Measurements from ENCODE around the gene TNFRSF1A.

Gene TNFRSF1A

GRCh38 chr12:6341417-6342139, at the start of gene TNFRSF1A:
TNFRSF1A (minus strand) TSS chr12:6342076; CDS start chr12:6341814, 262 bp downstream.
- Histone ChIP-seq H3K9me2 (replicated peaks; ENCODE audit: control insufficient read depth, low read length) (no peaks in the 10 kb centered on the region), H3K36me3 (ENCODE audit: control insufficient read depth, low read length) (peaks cover 35% of the 10 kb centered on the region), H3F3A (ENCODE audit: control insufficient read depth, insufficient read depth) (peaks cover 22% of the 10 kb centered on the region), H3K27me3 (ENCODE audit: control insufficient read depth, low read length) (peaks cover 2% of the 10 kb centered on the region; the same call in 1 of the 2 replicates), H3K27ac (ENCODE audit: low read depth, low read length) (peak within 1 kb of the TSS; percentile 93), H3K4me2 (ENCODE audit: low read length) (peak within 1 kb of the TSS; percentile 92), H3K9me3 (ENCODE audit: control insufficient read depth, insufficient read depth, low read length) (no peaks in the 10 kb centered on the region), H3K4me1 (ENCODE audit: control insufficient read depth, low read length) (peaks cover 71% of the 10 kb centered on the region), H3K4me3 (ENCODE audit: low read length) (peak within 1 kb of the TSS; percentile 100), H3K79me2 (ENCODE audit: control insufficient read depth, low read length) (peaks cover 56% of the 10 kb centered on the region), H4K20me1 (ENCODE audit: control insufficient read depth, insufficient read depth, low read depth, low read length) (no peaks in the 10 kb centered on the region)
- TF ChIP-seq, protein P1, sequence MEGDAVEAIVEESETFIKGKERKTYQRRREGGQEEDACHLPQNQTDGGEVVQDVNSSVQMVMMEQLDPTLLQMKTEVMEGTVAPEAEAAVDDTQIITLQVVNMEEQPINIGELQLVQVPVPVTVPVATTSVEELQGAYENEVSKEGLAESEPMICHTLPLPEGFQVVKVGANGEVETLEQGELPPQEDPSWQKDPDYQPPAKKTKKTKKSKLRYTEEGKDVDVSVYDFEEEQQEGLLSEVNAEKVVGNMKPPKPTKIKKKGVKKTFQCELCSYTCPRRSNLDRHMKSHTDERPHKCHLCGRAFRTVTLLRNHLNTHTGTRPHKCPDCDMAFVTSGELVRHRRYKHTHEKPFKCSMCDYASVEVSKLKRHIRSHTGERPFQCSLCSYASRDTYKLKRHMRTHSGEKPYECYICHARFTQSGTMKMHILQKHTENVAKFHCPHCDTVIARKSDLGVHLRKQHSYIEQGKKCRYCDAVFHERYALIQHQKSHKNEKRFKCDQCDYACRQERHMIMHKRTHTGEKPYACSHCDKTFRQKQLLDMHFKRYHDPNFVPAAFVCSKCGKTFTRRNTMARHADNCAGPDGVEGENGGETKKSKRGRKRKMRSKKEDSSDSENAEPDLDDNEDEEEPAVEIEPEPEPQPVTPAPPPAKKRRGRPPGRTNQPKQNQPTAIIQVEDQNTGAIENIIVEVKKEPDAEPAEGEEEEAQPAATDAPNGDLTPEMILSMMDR (IDR thresholded peaks at IDR 0.05; ENCODE audit: low read depth, low read length, poor library complexity, severe bottlenecking), result no peak
- TF ChIP-seq EZH2phosphoT487 (IDR thresholded peaks at IDR 0.05; ENCODE audit: borderline replicate concordance, low read length), result no peak

GRCh38 chr12:6391013-6391412, 49.1 kb upstream of the TNFRSF1A start:
- Histone ChIP-seq H3K4me1 (ENCODE audit: control insufficient read depth, low read length) (no peaks in the 10 kb centered on the region), H3K9me2 (replicated peaks; ENCODE audit: control insufficient read depth, low read length) (no peaks in the 10 kb centered on the region), H3K4me3 (ENCODE audit: low read length) (no peak overlapping the region), H3K9me3 (ENCODE audit: control insufficient read depth, insufficient read depth, low read length) (no peaks in the 10 kb centered on the region), H4K20me1 (ENCODE audit: control insufficient read depth, insufficient read depth, low read depth, low read length) (no peaks in the 10 kb centered on the region), H3F3A (ENCODE audit: control insufficient read depth, insufficient read depth) (no peaks in the 10 kb centered on the region), H3K4me2 (ENCODE audit: low read length) (no peak overlapping the region), H3K27ac (ENCODE audit: low read depth, low read length) (no peak overlapping the region), H3K36me3 (ENCODE audit: control insufficient read depth, low read length) (no peaks in the 10 kb centered on the region), H3K79me2 (ENCODE audit: control insufficient read depth, low read length) (no peaks in the 10 kb centered on the region), H3K27me3 (ENCODE audit: control insufficient read depth, low read length) (peaks cover 15% of the 10 kb centered on the region)
- no peak for TF ChIP-seq EZH2phosphoT487 (IDR thresholded peaks at IDR 0.05; ENCODE audit: borderline replicate concordance, low read length)
- TF ChIP-seq, protein P1 (IDR thresholded peaks at IDR 0.05; ENCODE audit: low read depth, low read length, poor library complexity, severe bottlenecking), result no peak

GRCh38 chr12:6390084-6390799, 48.4 kb upstream of the TNFRSF1A start:
- Histone ChIP-seq H3K79me2 (ENCODE audit: control insufficient read depth, low read length) (no peaks in the 10 kb centered on the region), H3K27me3 (ENCODE audit: control insufficient read depth, low read length) (peaks cover 15% of the 10 kb centered on the region), H3K4me2 (ENCODE audit: low read length) (no peak overlapping the region), H3K36me3 (ENCODE audit: control insufficient read depth, low read length) (no peaks in the 10 kb centered on the region), H4K20me1 (ENCODE audit: control insufficient read depth, insufficient read depth, low read depth, low read length) (no peaks in the 10 kb centered on the region), H3K4me3 (ENCODE audit: low read length) (no peak overlapping the region), H3K4me1 (ENCODE audit: control insufficient read depth, low read length) (no peaks in the 10 kb centered on the region), H3F3A (ENCODE audit: control insufficient read depth, insufficient read depth) (no peaks in the 10 kb centered on the region), H3K9me2 (replicated peaks; ENCODE audit: control insufficient read depth, low read length) (no peaks in the 10 kb centered on the region), H3K27ac (ENCODE audit: low read depth, low read length) (no peak overlapping the region), H3K9me3 (ENCODE audit: control insufficient read depth, insufficient read depth, low read length) (no peaks in the 10 kb centered on the region)
- no peak for TF ChIP-seq EZH2phosphoT487 (IDR thresholded peaks at IDR 0.05; ENCODE audit: borderline replicate concordance, low read length)
- TF ChIP-seq, protein P1 (IDR thresholded peaks at IDR 0.05; ENCODE audit: low read depth, low read length, poor library complexity, severe bottlenecking), result no peak

Data from DOHH2 (cell line).